SK-N-SH (cell line): ENCODE measurements around the gene NPAS3.

Source experiments
- CHD2 ChIP-seq: fragments of 150-350 bp; IDR thresholded peaks from 2 replicates; pipeline ENCODE4 v1.6.1; 2018; ENCODE audit warnings: low read length; ENCODE audit not compliant: partially characterized antibody
- CTCF ChIP-seq: fragments of 200-600 bp; sonication (generic); IDR thresholded peaks from 2 replicates; pipeline ENCODE4 v1.6.1; 2017; ENCODE audit warnings: antibody characterized with exemption, mild to moderate bottlenecking, moderate library complexity
- EP300 ChIP-seq, 2 experiments: IDR thresholded peaks; 2 replicates each; pipeline versions ENCODE4 v1.4.0 to v1.6.1; 2012; ENCODE audit warnings: borderline replicate concordance in 1 of 2, low read depth in 1 of 2, low read length in 1 of 2
- EZH2phosphoT487 ChIP-seq: fragments of 200-600 bp; sonication (generic); IDR thresholded peaks from 2 replicates; pipeline ENCODE4 v1.6.1; 2017; ENCODE audit warnings: low read depth, mixed run types, mild to moderate bottlenecking, antibody characterized with exemption, moderate library complexity, borderline replicate concordance
- MAX ChIP-seq: IDR thresholded peaks from 2 replicates; pipeline ENCODE4 v1.4.0; 2012; ENCODE audit warnings: low read depth
- NRF1 ChIP-seq: IDR thresholded peaks from 2 replicates; pipeline ENCODE4 v1.6.1; 2012; ENCODE audit warnings: low read depth, mild to moderate bottlenecking, low read length
- POLR2AphosphoS5 ChIP-seq: IDR thresholded peaks from 2 replicates; pipeline ENCODE4 v1.6.1; 2012; ENCODE audit warnings: low read depth, low read length
- RAD21 ChIP-seq: IDR thresholded peaks from 2 replicates; pipeline ENCODE4 v1.6.1; 2012; ENCODE audit warnings: mild to moderate bottlenecking, low read length
- REST ChIP-seq: IDR thresholded peaks from 2 replicates; pipeline ENCODE4 v1.6.1; 2012; ENCODE audit warnings: mild to moderate bottlenecking, low read depth, low read length, moderate library complexity
- TAF1 ChIP-seq: IDR thresholded peaks from 2 replicates; pipeline ENCODE4 v1.6.1; 2012; ENCODE audit warnings: low read depth, mild to moderate bottlenecking, low read length, moderate library complexity, borderline replicate concordance
- TCF12 ChIP-seq: IDR thresholded peaks from 2 replicates; pipeline ENCODE4 v1.4.0; 2012

- TF ChIP-seq TAF1: no peak
- no peak for TF ChIP-seq POLR2AphosphoS5
- TF ChIP-seq CTCF: no peak
- no peak for TF ChIP-seq EZH2phosphoT487
- no peak for TF ChIP-seq EP300 (IDR thresholded peaks at IDR 0.05; ENCODE audit: borderline replicate concordance in 1 of 2, low read depth in 1 of 2, low read length in 1 of 2)
- no peak for TF ChIP-seq MAX
- TF ChIP-seq RAD21: no peak
- no peak for TF ChIP-seq CHD2
- TF ChIP-seq REST: no peak
- TF ChIP-seq NRF1: no peak
- TF ChIP-seq TCF12: no peak
These were observed 895.2 kb downstream of the NPAS3 start for GRCh38 chr14:33833706-33834465.
